A549 treated with CORT108297 at 1 μM for 4 hours (cell line): ENCODE results near the gene CFDP1. TPM values are rescaled to one million over a fixed set of nuclear protein-coding genes. Genes with fewer than 3 reads are reported as not detected.

ENCODE experiments used
- total RNA-seq: library from RNA; stranded (reverse); fragments of 200-300 nt; extraction: Qiagen RNA extraction; gene quantifications from 5 replicates; pipeline ENCODE4 v1.2.3, GENCODE V29; 2022

Gene CFDP1
- total RNA-seq, result 51.6 to 68.0 TPM (median 56.1 TPM) in 5 replicates

DNA sequence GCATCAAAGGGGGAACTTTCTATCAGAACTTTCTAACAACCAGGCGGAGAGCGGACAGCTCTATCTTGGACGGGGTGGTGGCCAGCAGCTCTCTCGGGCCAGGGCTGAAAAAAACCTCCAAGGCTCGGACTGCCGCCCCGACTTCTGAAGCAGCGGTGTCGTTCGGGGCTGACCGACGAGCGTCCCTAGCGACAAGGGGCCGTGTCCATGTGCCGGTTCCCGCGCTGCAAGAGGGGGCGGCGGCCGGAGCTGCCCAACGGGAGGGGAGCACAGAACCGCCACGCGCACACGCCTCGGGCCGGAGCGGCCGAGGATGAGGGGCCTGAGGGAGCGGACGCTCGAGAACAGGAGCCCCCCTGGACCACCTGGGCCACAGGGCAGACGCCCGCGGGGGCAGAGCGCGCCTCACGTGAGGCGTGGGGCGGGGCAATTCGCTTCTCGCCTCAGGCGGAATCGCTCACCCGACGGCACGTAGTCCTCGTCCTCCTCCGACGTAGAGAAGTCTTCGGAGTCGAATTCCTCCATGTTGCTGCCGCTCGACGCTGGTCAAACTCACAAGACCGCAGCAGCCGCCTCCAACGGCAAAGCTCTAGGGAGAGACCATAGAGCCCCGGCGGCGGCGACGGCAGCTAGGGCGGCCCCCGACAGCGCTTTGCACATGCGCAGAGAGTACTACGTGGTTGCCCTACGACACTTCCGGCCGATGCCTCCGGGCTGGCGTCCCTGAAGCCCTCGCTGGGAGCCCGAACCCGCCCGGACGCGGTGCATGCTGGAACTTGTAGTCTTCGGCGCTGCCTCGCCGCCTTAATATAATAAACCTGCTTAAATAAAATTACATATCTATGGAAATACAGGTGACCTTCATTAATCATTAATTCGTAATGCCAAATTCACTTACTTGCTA lies at the start of gene CFDP1:
TSS of gene CFDP1 (minus strand) at position 676 of the 904 bp plus-strand sequence. CDS start at position 525, 151 bp downstream.

DNA sequence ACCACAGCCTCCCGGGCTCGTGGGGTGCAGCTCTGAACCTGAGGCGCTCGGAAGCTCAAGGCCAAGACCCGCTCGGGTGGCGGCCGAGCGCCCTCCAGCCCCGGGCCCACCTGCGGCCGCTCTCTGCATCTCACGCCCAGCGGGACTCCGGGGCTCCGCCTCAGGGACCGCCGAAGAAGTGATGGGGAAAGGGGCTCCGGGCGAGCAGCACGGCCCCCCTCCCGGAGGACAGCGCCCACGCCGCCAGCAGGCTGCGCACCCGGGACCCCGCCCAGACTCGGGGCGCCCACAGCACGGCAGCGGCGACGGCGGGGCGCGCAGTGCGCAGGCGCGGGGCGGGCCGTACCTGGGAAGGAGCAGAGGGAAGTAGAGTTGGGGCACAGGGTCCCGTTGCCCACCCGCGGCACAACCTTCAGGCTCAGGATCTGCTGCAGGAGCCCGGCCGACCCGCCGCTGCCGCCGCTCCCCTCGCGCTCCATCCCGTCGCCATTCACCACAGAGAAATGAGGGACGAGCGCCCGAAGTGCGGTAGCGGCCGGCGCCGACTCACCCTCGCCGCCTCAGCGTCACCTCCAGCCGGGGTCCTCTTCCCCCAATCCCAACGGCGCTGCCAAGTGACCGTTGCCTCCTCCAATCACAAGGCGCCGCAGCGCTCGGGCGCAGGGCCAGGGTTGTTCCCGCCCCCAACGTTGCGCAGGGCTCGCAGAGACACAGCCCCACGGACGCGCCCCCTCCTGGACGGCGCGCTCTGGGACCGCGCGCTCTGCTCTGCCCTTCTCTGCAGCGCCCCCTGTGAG lies 31.0 kb upstream of the CFDP1 start, which contains the start of gene TMEM170A:
TSS of gene TMEM170A (minus strand) at position 568 of the 797 bp plus-strand sequence. CDS start at position 479, 89 bp downstream.

DNA sequence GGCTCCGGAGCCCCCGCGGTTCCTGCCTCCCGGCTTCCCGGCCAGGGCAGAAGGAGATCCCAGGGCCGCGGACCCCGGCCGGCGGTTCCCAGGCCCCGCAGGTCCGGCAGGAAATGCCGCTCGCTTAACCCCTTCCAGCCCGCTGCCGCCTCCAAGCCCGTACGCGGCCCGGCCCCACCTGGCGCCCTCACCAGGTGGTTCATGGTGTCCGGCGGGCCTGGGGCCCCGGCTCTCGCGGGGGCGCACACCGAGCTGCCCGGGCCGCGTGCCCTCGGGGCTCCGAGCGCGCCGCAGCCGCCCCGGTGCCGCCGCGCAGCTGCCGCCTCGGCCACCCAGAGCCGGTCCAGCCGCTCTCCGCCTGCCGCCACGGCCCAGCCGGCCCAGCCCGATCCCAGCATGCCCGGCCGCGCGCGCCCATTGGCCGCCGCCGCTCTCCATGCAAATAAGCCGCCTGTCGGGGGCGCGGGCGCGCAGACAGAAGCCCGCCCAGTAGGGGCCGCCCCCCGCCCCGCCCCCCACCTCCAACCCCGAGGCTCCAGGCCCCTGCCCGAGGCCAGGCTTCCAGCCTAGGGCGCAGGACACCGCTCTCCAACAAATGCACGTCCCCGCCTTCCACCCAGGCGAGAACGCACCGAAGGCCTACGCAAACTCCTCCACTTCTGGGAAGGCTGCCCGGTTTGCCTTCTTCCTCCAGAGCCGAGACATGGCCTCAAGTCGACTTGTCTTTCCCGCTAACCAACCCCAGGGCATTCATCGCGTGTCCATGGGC lies 181.8 kb downstream of the CFDP1 start, which contains the start of gene BCAR1:
TSS of gene BCAR1 (minus strand) at position 345 of the 769 bp plus-strand sequence. CDS start at position 203, 142 bp downstream.

Other genes starting within 250 kb of the CFDP1 start
- gene CTRB2, start 226.3 kb downstream of the CFDP1 start, total RNA-seq, result 0.12 TPM in 1 of 5 replicates, not detected in the others
- gene CTRB1, start 214.5 kb downstream of the CFDP1 start, total RNA-seq, result not detected in 5 replicates
- gene BCAR1, start 181.9 kb downstream of the CFDP1 start, total RNA-seq, result 61.8 to 99.2 TPM (median 92.7 TPM) in 5 replicates
- 13.9 to 16.2 TPM (median 15.5 TPM) in 5 replicates for gene TMEM170A, start 31.2 kb upstream of the CFDP1 start, total RNA-seq
- 0.10 to 0.15 TPM (median 0.13 TPM) in 5 replicates for gene CHST6, start 61.9 kb upstream of the CFDP1 start, total RNA-seq
- gene CHST5, start 102.6 kb upstream of the CFDP1 start, total RNA-seq, result 0.03 to 0.31 TPM (median 0.07 TPM) in 5 replicates
- 7.8 to 10.3 TPM (median 9.2 TPM) in 5 replicates for gene TMEM231, start 122.7 kb upstream of the CFDP1 start, total RNA-seq
- gene GABARAPL2, start 132.9 kb upstream of the CFDP1 start, total RNA-seq, result 91.0 to 96.0 TPM (median 92.3 TPM) in 5 replicates
- gene ADAT1, start 189.8 kb upstream of the CFDP1 start, total RNA-seq, result 29.3 to 40.0 TPM (median 37.3 TPM) in 5 replicates
- 164 to 178 TPM (median 166 TPM) in 5 replicates for gene KARS1, start 214.2 kb upstream of the CFDP1 start, total RNA-seq
- gene TERF2IP, start 214.3 kb upstream of the CFDP1 start, total RNA-seq, result 39.3 to 46.3 TPM (median 45.2 TPM) in 5 replicates
- not detected in 5 replicates for gene CPHXL2, start 243.5 kb upstream of the CFDP1 start, total RNA-seq